ENCODE measurements around the gene CTDSPL2. TPM values are rescaled to one million over a fixed set of nuclear protein-coding genes. Genes with fewer than 3 reads are reported as not detected.
"Not testable (repeated sequence)": the region's sequence is repeated elsewhere in the genome, so short reads cannot be mapped to it uniquely, and the experiment has no call there.

The CTDSPL2 gene
- total and polyA plus RNA-seq, 4 experiments from 2014 or later: 33.5 to 74.4 (median 58.3) TPM

GRCh38 chr15:44550256-44550655 is 122.8 kb downstream of the CTDSPL2 start:
- intact Hi-C loops (cut with micrococcal nuclease): no loop called here
- H3K9me3 ChIP-seq (ENCODE audit: control insufficient read depth in 1 of 2, low read length in 2 of 2): no peaks in the 10 kb centered on the region
- H3K27me3 ChIP-seq (ENCODE audit: insufficient read depth, low read length): no peaks in the 10 kb centered on the region
- H3K36me3 ChIP-seq (ENCODE audit: insufficient read depth, low read length): peaks cover 26% of the 10 kb centered on the region
- H3K4me1 Mint-ChIP-seq: peaks cover 33 to 61% (median 43%) of the 10 kb centered on the region in 4 donors
- H3K27ac Mint-ChIP-seq: peak overlapping the region; percentile 25 to 90 (median 59)
- H3K27ac ChIP-seq (ENCODE audit: low read depth, low read length): no peak overlapping the region
- ChIA-PET POLR2A (ENCODE audit: partially characterized antibody) (interaction anchor here (0.6 to 1.0 kb wide), 4 partner anchors 12 to 596 kb away, joined by 3 to 4 read pairs (median 4); no protein-coding TSS in a partner anchor), CTCF (ENCODE audit: partially characterized antibody) (interaction anchor here (0.7 to 1.6 kb wide), 6 partner anchors 9 to 186 kb away, joined by 3 to 7 read pairs (median 4); no protein-coding TSS in a partner anchor)
- peaks cover 47% of the 10 kb centered on the region for H3K4me1 ChIP-seq (ENCODE audit: insufficient read depth, low read length)
- peaks cover 15 to 52% of the 10 kb centered on the region in 2 donors for H3K36me3 Mint-ChIP-seq
- DNase-seq: peak in 4 of 5 donors; percentile 30 to 57 (median 32)
- no peak overlapping the region for H3K4me3 ChIP-seq (ENCODE audit: low read length in 2 of 2)
- H3K4me3 Mint-ChIP-seq: no peak overlapping the region
- no peaks in the 10 kb centered on the region for H3K9me3 Mint-ChIP-seq
- H3K27me3 Mint-ChIP-seq: no peaks in the 10 kb centered on the region

GRCh38 chr15:44550734-44551133 is 123.3 kb downstream of the CTDSPL2 start:
- Mint-ChIP-seq H3K27ac (peak overlapping the region in 4 of 7 donors; percentile 51 to 90 (median 63)), H3K4me1 (peaks cover 34 to 61% (median 45%) of the 10 kb centered on the region in 4 donors), H3K27me3 (no peaks in the 10 kb centered on the region), H3K36me3 (peaks cover 19 to 54% of the 10 kb centered on the region in 2 donors), H3K4me3 (no peak overlapping the region), H3K9me3 (no peaks in the 10 kb centered on the region)
- Histone ChIP-seq H3K4me3 (ENCODE audit: low read length in 2 of 2) (no peak overlapping the region), H3K4me1 (ENCODE audit: insufficient read depth, low read length) (peaks cover 47% of the 10 kb centered on the region), H3K9me3 (ENCODE audit: control insufficient read depth in 1 of 2, low read length in 2 of 2) (no peaks in the 10 kb centered on the region), H3K36me3 (ENCODE audit: insufficient read depth, low read length) (peaks cover 31% of the 10 kb centered on the region), H3K27me3 (ENCODE audit: insufficient read depth, low read length) (no peaks in the 10 kb centered on the region), H3K27ac (ENCODE audit: low read depth, low read length) (no peak overlapping the region)
- DNase-seq: no peak
- CTCF ChIA-PET (ENCODE audit: partially characterized antibody): interaction anchor here (1.3 to 1.6 kb wide), 3 partner anchors 9 to 27 kb away, joined by 4 to 7 read pairs (median 5); no protein-coding TSS in a partner anchor
- intact Hi-C loops (cut with micrococcal nuclease): no loop called here
- POLR2A ChIA-PET (ENCODE audit: partially characterized antibody): no interaction called here

GRCh38 chr15:44554934-44555723 is 127.7 kb downstream of the CTDSPL2 start:
- CTCF ChIA-PET (ENCODE audit: partially characterized antibody): interaction anchor here (0.6 to 2.2 kb wide), 5 partner anchors 9 to 131 kb away, joined by 3 to 12 read pairs (median 4); no protein-coding TSS in a partner anchor
- peaks cover 25 to 46% (median 37%) of the 10 kb centered on the region in 4 donors for H3K4me1 Mint-ChIP-seq

GRCh38 chr15:44560926-44561325 is 133.5 kb downstream of the CTDSPL2 start:
- CTCF ChIA-PET (ENCODE audit: partially characterized antibody): interaction anchor here (2.9 kb wide), 1 partner anchor 17 kb away, joined by 14 read pairs; no protein-coding TSS in a partner anchor
- peaks cover 21% of the 10 kb centered on the region for H3K4me1 ChIP-seq (ENCODE audit: insufficient read depth, low read length)
- peaks cover 66 to 83% of the 10 kb centered on the region in 2 donors for H3K36me3 Mint-ChIP-seq
- H3K27ac ChIP-seq (ENCODE audit: low read depth, low read length): peak overlapping the region; percentile 29
- H3K27ac Mint-ChIP-seq: peak overlapping the region; percentile 20 to 87 (median 77)
- H3K36me3 ChIP-seq (ENCODE audit: insufficient read depth, low read length): peaks cover 60% of the 10 kb centered on the region
- H3K27me3 ChIP-seq (ENCODE audit: insufficient read depth, low read length); H3K9me3 ChIP-seq (ENCODE audit: control insufficient read depth in 1 of 2, low read length in 2 of 2); H3K4me3 ChIP-seq (ENCODE audit: low read length in 2 of 2); H3K9me3 Mint-ChIP-seq; H3K27me3 Mint-ChIP-seq; intact Hi-C loops (cut with micrococcal nuclease): not testable (repeated sequence)
- DNase-seq: peak in 4 of 5 donors; percentile 29 to 48 (median 34)
- peaks cover 18 to 42% (median 27%) of the 10 kb centered on the region in 4 donors for H3K4me1 Mint-ChIP-seq
- H3K4me3 Mint-ChIP-seq: peak overlapping the region in 4 of 8 donors; percentile 22 to 47 (median 31)
- POLR2A ChIA-PET (ENCODE audit: partially characterized antibody): interaction anchor here (1.1 kb wide), 1 partner anchor 24 kb away, joined by 3 read pairs; the partner anchor contains the start of gene EIF3J

More at GRCh38 chr15:44554934-44555723, 127.7 kb downstream of the CTDSPL2 start:
- no peaks in the 10 kb centered on the region for H3K27me3 Mint-ChIP-seq
- POLR2A ChIA-PET (ENCODE audit: partially characterized antibody): interaction anchor here (0.7 to 2.9 kb wide), 4 partner anchors 9 to 156 kb away, joined by 3 to 16 read pairs (median 6); partner anchors contain the start of genes B2M, EIF3J and PATL2
- Histone ChIP-seq H3K4me1 (ENCODE audit: insufficient read depth, low read length) (peaks cover 34% of the 10 kb centered on the region), H3K27me3 (ENCODE audit: insufficient read depth, low read length) (no peaks in the 10 kb centered on the region), H3K27ac (ENCODE audit: low read depth, low read length) (no peak overlapping the region), H3K4me3 (ENCODE audit: low read length in 2 of 2) (peak overlapping the region in 1 of 2 donors; percentile 13), H3K9me3 (ENCODE audit: control insufficient read depth in 1 of 2, low read length in 2 of 2) (no peaks in the 10 kb centered on the region), H3K36me3 (ENCODE audit: insufficient read depth, low read length) (peaks cover 47% of the 10 kb centered on the region)
- DNase-seq: peak in 2 of 5 donors; percentile 16 to 21
- H3K27ac Mint-ChIP-seq: peak overlapping the region; percentile 14 to 85 (median 75)
- intact Hi-C loops (cut with micrococcal nuclease): loop anchor here (2.0 kb wide), 1 partner anchor 18 kb away; the partner anchor contains the start of gene EIF3J
- H3K9me3 Mint-ChIP-seq: no peaks in the 10 kb centered on the region
- peak overlapping the region in 7 of 8 donors; percentile 6 to 66 (median 41) for H3K4me3 Mint-ChIP-seq
- H3K36me3 Mint-ChIP-seq: peaks cover 41 to 65% of the 10 kb centered on the region in 2 donors

- peaks cover 0 to 2% (median 0%) of the 10 kb centered on the region in 8 donors for H3K9me3 Mint-ChIP-seq
- Histone ChIP-seq H3K4me1 (ENCODE audit: insufficient read depth, low read length) (peaks cover 9% of the 10 kb centered on the region), H3K4me3 (ENCODE audit: low read length in 2 of 2) (no peak overlapping the region), H3K9me3 (ENCODE audit: control insufficient read depth in 1 of 2, low read length in 2 of 2) (no peaks in the 10 kb centered on the region), H3K27ac (ENCODE audit: low read depth, low read length) (no peak overlapping the region), H3K36me3 (ENCODE audit: insufficient read depth, low read length) (peaks cover 69% of the 10 kb centered on the region), H3K27me3 (ENCODE audit: insufficient read depth, low read length) (no peaks in the 10 kb centered on the region)
- H3K4me3 Mint-ChIP-seq: no peak overlapping the region
- peaks cover 6 to 20% (median 10%) of the 10 kb centered on the region in 4 donors for H3K4me1 Mint-ChIP-seq
- peak overlapping the region in 1 of 7 donors; percentile 44 for H3K27ac Mint-ChIP-seq
- intact Hi-C loops (cut with micrococcal nuclease): no loop called here
- peaks cover 64 to 81% of the 10 kb centered on the region in 2 donors for H3K36me3 Mint-ChIP-seq
- DNase-seq: no peak
- no peaks in the 10 kb centered on the region for H3K27me3 Mint-ChIP-seq
- ChIA-PET CTCF (ENCODE audit: partially characterized antibody) (interaction anchor here (0.5 kb wide), 1 partner anchor 12 kb away, joined by 3 read pairs; no protein-coding TSS in a partner anchor), POLR2A (ENCODE audit: partially characterized antibody) (no interaction called here)
Measured at GRCh38 chr15:44565387-44566154, 138.1 kb downstream of the CTDSPL2 start.

- peaks cover 65% of the 10 kb centered on the region for H3K36me3 ChIP-seq (ENCODE audit: insufficient read depth, low read length)
- no peak overlapping the region for H3K27ac ChIP-seq (ENCODE audit: low read depth, low read length)
- ChIA-PET POLR2A (ENCODE audit: partially characterized antibody) (interaction anchor here (1.1 kb wide), 1 partner anchor 20 kb away, joined by 6 read pairs; no protein-coding TSS in a partner anchor), CTCF (ENCODE audit: partially characterized antibody) (interaction anchor here (0.5 kb wide), 1 partner anchor 11 kb away, joined by 3 read pairs; no protein-coding TSS in a partner anchor)
- peaks cover 3% of the 10 kb centered on the region for H3K4me1 ChIP-seq (ENCODE audit: insufficient read depth, low read length)
- H3K4me3 ChIP-seq (ENCODE audit: low read length in 2 of 2): no peak overlapping the region
- Mint-ChIP-seq H3K4me3 (no peak overlapping the region), H3K4me1 (peaks cover 0 to 15% (median 4%) of the 10 kb centered on the region in 4 donors), H3K27ac (peak overlapping the region in 2 of 7 donors; percentile 44 to 51), H3K9me3 (peaks cover 0 to 2% (median 0%) of the 10 kb centered on the region in 8 donors), H3K36me3 (peaks cover 59 to 81% of the 10 kb centered on the region in 2 donors), H3K27me3 (no peaks in the 10 kb centered on the region)
- H3K27me3 ChIP-seq (ENCODE audit: insufficient read depth, low read length): no peaks in the 10 kb centered on the region
- H3K9me3 ChIP-seq (ENCODE audit: control insufficient read depth in 1 of 2, low read length in 2 of 2): no peaks in the 10 kb centered on the region
- intact Hi-C loops (cut with micrococcal nuclease): no loop called here
- DNase-seq: no peak
Measured at GRCh38 chr15:44566155-44566540, 138.7 kb downstream of the CTDSPL2 start.

All from CD4-positive, alpha-beta memory T cell (primary cell).